Ectodermal cell (in vitro differentiated cells): ENCODE data around the gene MAPK14.
"Not testable (repeated sequence)": the region's sequence is repeated elsewhere in the genome, so short reads cannot be mapped to it uniquely, and the experiment has no call there.

Source experiments
- H3K27ac ChIP-seq: 2 replicates; pipeline ENCODE4 v1.7.0; 2013; ENCODE audit warnings: mild to moderate bottlenecking, low read depth, low read length; ENCODE audit not compliant: insufficient read depth, poor library complexity, severe bottlenecking
- H3K27me3 ChIP-seq: 2 replicates; pipeline ENCODE4 v1.7.0; 2013; ENCODE audit warnings: mild to moderate bottlenecking, low read length; ENCODE audit not compliant: insufficient read depth, control insufficient read depth, poor library complexity, severe bottlenecking
- H3K36me3 ChIP-seq: one replicate; pipeline ENCODE4 v1.7.0; 2013; ENCODE audit warnings: low read length; ENCODE audit not compliant: control insufficient read depth, insufficient read depth
- H3K4me1 ChIP-seq: one replicate; pipeline ENCODE4 v1.7.0; 2013; ENCODE audit warnings: low read length; ENCODE audit not compliant: control insufficient read depth, insufficient read depth
- H3K4me3 ChIP-seq: 2 replicates; pipeline ENCODE4 v1.7.0; 2013; ENCODE audit warnings: low read depth, low read length, control low read depth; ENCODE audit not compliant: insufficient read depth
- H3K9me3 ChIP-seq: 2 replicates; pipeline ENCODE4 v1.7.0; 2013; ENCODE audit warnings: mild to moderate bottlenecking, low read length, moderate library complexity; ENCODE audit not compliant: control insufficient read depth
- WGBS, 2 experiments: methylation state at CpG; one replicate each; pipeline ENCODE4 v1.1.7; 2013; ENCODE audit warnings: missing lambda C conversion rate in 2 of 2; 5-methylcytosine and 5-hydroxymethylcytosine counted together

MAPK14 gene

DNA sequence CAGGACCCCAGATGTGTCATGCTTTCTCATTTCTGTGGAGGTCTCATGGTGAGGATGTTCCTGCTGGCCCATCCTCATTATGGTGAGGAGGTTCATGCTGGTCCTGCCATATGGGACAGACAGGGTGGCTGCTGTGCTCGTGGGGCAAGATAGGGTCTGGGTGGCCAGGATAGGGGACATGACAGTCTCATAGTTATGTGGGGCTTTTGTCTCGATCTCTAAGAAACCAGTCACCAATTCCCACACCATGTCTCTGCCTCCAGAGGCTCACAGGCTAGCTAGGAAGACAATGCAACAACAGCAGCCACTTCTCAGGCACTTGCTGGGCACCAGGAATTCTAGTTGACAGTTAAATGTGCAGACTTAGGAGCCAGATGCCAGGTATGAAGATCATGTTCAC lies 98.5 kb downstream of the MAPK14 start:
- Histone ChIP-seq H3K36me3 (no peaks in the 10 kb centered on the region), H3K27me3 (peaks cover 27% of the 10 kb centered on the region), H3K9me3 (no peaks in the 10 kb centered on the region), H3K4me3 (no peak overlapping the region), H3K27ac (no peak overlapping the region), H3K4me1 (peaks cover 7% of the 10 kb centered on the region)
- WGBS, 2 experiments, result 84 to 94% methylated on average over 2 of the region's 2 CpGs

- H3K27me3 ChIP-seq, result peaks cover 34% of the 10 kb centered on the region
- H3K9me3 ChIP-seq, result no peaks in the 10 kb centered on the region
- peaks cover 8% of the 10 kb centered on the region for H3K4me1 ChIP-seq
- WGBS, 2 experiments, result 89 to 91% methylated on average over 9 to 10 of the region's 10 CpGs
- H3K4me3 ChIP-seq, result no peak overlapping the region
- no peaks in the 10 kb centered on the region for H3K36me3 ChIP-seq
- no peak overlapping the region for H3K27ac ChIP-seq
These were observed 99.2 kb downstream of the MAPK14 start for GRCh38 chr6:36126553-36127458.

GRCh38 chr6:36127462-36128016 lies 99.9 kb downstream of the MAPK14 start:
- no peak overlapping the region for H3K27ac ChIP-seq
- WGBS, 2 experiments, result 88% methylated on average over 8 of the region's 8 CpGs
- peaks cover 34% of the 10 kb centered on the region for H3K27me3 ChIP-seq
- H3K9me3 ChIP-seq, result no peaks in the 10 kb centered on the region
- no peak overlapping the region for H3K4me3 ChIP-seq
- peaks cover 8% of the 10 kb centered on the region for H3K4me1 ChIP-seq
- H3K36me3 ChIP-seq, result no peaks in the 10 kb centered on the region

- no peaks in the 10 kb centered on the region for H3K36me3 ChIP-seq
- 95% methylated on average over 5 of the region's 5 CpGs for WGBS, 2 experiments
These were observed 100.5 kb downstream of the MAPK14 start for GRCh38 chr6:36128073-36128472.

GRCh38 chr6:36128793-36129192 lies 101.2 kb downstream of the MAPK14 start:
- Histone ChIP-seq H3K27me3 (peaks cover 34% of the 10 kb centered on the region), H3K4me3 (no peak overlapping the region), H3K36me3 (no peaks in the 10 kb centered on the region), H3K4me1 (peaks cover 8% of the 10 kb centered on the region), H3K27ac (no peak overlapping the region), H3K9me3 (no peaks in the 10 kb centered on the region)
- 89 to 90% methylated on average over 3 of the region's 3 CpGs for WGBS, 2 experiments

More at GRCh38 chr6:36128073-36128472, 100.5 kb downstream of the MAPK14 start:
- H3K4me1 ChIP-seq, result peaks cover 8% of the 10 kb centered on the region
- peaks cover 34% of the 10 kb centered on the region for H3K27me3 ChIP-seq
- no peak overlapping the region for H3K4me3 ChIP-seq
- H3K9me3 ChIP-seq, result no peaks in the 10 kb centered on the region
- H3K27ac ChIP-seq, result no peak overlapping the region

GRCh38 chr6:36129334-36129733 lies 101.7 kb downstream of the MAPK14 start:
- 92 to 97% methylated on average over 14 to 16 of the region's 16 CpGs for WGBS, 2 experiments
- not testable (repeated sequence) for H3K4me3 ChIP-seq, H3K4me1 ChIP-seq

GRCh38 chr6:36129941-36130666 lies 102.5 kb downstream of the MAPK14 start, which contains the start of gene MAPK13:
Gene MAPK13, plus strand, starts transcription at chr6:36130513. Its CDS starts 70 bp downstream, at chr6:36130583.
- H3K27me3 ChIP-seq, result peaks cover 34% of the 10 kb centered on the region
- 3% methylated on average over 59 of the region's 59 CpGs for WGBS, 2 experiments
- no peak within 1 kb of the TSS for H3K27ac ChIP-seq
- H3K4me1 ChIP-seq, result peaks cover 8% of the 10 kb centered on the region
- H3K9me3 ChIP-seq, result no peaks in the 10 kb centered on the region
- H3K4me3 ChIP-seq, result peak within 1 kb of the TSS; percentile 11
- H3K36me3 ChIP-seq, result no peaks in the 10 kb centered on the region

More at GRCh38 chr6:36129334-36129733, 101.7 kb downstream of the MAPK14 start:
- not testable (repeated sequence) for H3K9me3 ChIP-seq, H3K36me3 ChIP-seq, H3K27ac ChIP-seq
- H3K27me3 ChIP-seq, result peaks cover 34% of the 10 kb centered on the region

DNA sequence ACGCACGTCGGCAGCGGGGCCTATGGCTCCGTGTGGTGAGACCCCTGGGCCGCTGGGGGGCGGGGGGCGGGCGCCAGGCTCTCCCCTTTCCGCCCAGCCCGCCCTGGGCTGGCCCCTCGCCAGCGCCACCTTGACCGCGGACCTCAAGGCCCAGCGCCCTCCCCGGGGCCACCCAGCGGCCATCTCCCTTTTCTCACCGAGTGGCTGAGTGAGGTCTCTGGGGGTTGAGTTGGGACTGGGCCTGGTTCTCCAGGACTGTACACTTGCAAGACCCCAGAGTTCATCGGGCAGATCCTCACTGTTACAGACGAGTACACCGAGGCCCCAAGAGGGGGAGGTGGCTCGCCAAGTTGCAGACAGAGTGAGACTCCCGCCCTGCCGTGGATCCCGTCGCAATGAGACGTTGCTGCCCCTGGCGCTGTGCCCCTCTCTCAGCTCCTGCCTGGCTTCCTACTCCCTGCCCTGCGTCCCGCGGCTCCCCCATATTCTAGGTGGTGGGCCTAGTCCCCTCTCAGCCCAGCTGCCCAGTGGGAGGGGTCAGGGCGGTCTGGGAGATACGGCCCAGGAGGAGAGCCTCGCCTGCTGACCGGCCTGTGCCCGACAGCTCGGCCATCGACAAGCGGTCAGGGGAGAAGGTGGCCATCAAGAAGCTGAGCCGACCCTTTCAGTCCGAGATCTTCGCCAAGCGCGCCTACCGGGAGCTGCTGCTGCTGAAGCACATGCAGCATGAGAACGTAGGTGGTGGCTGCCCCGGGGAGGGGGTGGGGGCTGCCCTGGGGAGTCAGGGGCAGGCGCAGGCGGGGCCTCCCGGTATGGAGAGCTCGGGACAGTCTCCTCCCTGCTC lies 103.3 kb downstream of the MAPK14 start:
- H3K27ac ChIP-seq, result no peak overlapping the region
- H3K27me3 ChIP-seq, result peaks cover 34% of the 10 kb centered on the region
- H3K4me3 ChIP-seq, result no peak overlapping the region
- WGBS, 2 experiments, result 48 to 54% methylated on average over 52 of the region's 52 CpGs
- no peaks in the 10 kb centered on the region for H3K9me3 ChIP-seq
- peaks cover 8% of the 10 kb centered on the region for H3K4me1 ChIP-seq
- no peaks in the 10 kb centered on the region for H3K36me3 ChIP-seq

DNA sequence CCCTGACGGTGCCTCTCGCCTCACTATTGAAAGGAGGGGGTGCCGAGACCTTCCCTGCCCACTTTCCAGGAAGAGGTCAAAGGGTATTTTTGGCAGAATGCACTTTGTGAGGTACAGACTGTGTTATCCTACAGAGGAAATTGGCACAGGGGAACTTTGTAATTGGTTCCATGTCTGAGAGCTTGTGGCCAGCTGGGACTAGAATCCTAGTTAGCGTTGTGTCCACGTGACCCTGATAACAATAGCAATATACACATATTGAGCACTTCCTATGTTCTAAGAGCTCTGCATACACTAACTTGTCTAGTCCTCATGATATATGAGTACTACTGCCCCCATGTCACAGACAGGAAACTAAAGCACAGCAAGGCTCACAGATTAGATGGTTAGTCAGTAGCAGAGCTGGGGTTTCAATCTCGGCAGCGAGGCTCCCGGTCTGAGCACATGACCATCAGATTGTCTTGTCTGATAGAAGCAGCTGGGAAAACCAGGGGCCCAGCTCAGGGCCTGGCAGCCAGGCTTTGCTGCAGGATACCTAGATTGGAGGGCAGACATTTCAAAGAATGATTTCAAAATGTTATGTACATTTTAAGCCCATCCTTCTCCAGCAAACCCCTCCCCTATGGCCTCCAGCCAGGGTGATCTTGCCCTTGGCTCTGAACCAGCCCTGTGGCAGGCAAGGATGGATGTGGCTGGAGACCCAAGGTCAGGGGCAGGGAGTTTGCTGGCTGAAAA lies 104.1 kb downstream of the MAPK14 start:
- 72 to 79% methylated on average over 8 of the region's 8 CpGs for WGBS, 2 experiments
- Histone ChIP-seq H3K4me3 (no peak overlapping the region), H3K4me1 (peaks cover 8% of the 10 kb centered on the region), H3K27me3 (peaks cover 34% of the 10 kb centered on the region), H3K36me3 (no peaks in the 10 kb centered on the region), H3K9me3 (no peaks in the 10 kb centered on the region), H3K27ac (no peak overlapping the region)
